OCI-LY1 (cell line): ENCODE results near the gene BCAR3.

ENCODE experiments used
- H2AFZ ChIP-seq: fragments of 200-600 bp; sonication (generic), shearing (Covaris generic); 2 replicates; pipeline ENCODE4 v1.6.0; 2014; ENCODE audit warnings: antibody characterized with exemption, mild to moderate bottlenecking, low read length
- H3F3A ChIP-seq: fragments of 200-600 bp; sonication (generic), shearing (Covaris generic); 2 replicates; pipeline ENCODE4 v1.6.0; 2014; ENCODE audit warnings: mild to moderate bottlenecking, antibody characterized with exemption, low read length, moderate library complexity; ENCODE audit not compliant: insufficient read depth
- H3K27ac ChIP-seq: fragments of 200-600 bp; sonication (generic); 2 replicates; pipeline ENCODE4 v1.5.1; 2014; ENCODE audit warnings: low read length, mixed run types, mild to moderate bottlenecking, low read depth; ENCODE audit not compliant: poor library complexity, severe bottlenecking
- H3K27me3 ChIP-seq: fragments of 200-600 bp; sonication (generic); 2 replicates; pipeline ENCODE4 v1.6.0; 2014; ENCODE audit warnings: antibody characterized with exemption, mild to moderate bottlenecking, low read length, moderate library complexity; ENCODE audit not compliant: insufficient read depth
- H3K36me3 ChIP-seq: fragments of 200-600 bp; sonication (generic); 2 replicates; pipeline ENCODE4 v1.6.1; 2014; ENCODE audit warnings: mild to moderate bottlenecking, antibody characterized with exemption, low read length, moderate library complexity, mixed read lengths; ENCODE audit not compliant: insufficient read depth
- H3K4me1 ChIP-seq: fragments of 200-600 bp; sonication (generic); 2 replicates; pipeline ENCODE4 v1.5.1; 2014; ENCODE audit warnings: mild to moderate bottlenecking, low read length, moderate library complexity; ENCODE audit not compliant: insufficient read depth, severe bottlenecking
- H3K4me2 ChIP-seq: fragments of 200-600 bp; sonication (generic), shearing (Covaris generic); 2 replicates; pipeline ENCODE4 v1.6.1; 2014; ENCODE audit warnings: low read length
- H3K4me3 ChIP-seq: fragments of 200-600 bp; sonication (generic); 2 replicates; pipeline ENCODE4 v1.5.1; 2014; ENCODE audit warnings: low read length, low read depth, mild to moderate bottlenecking, mixed read lengths; ENCODE audit not compliant: poor library complexity, severe bottlenecking
- H3K79me2 ChIP-seq: fragments of 200-600 bp; shearing (Covaris generic); 2 replicates; pipeline ENCODE4 v1.6.1; 2016; ENCODE audit warnings: mixed run types, low read length, mixed read lengths; ENCODE audit not compliant: insufficient read depth
- H3K9ac ChIP-seq: fragments of 200-600 bp; sonication (generic), shearing (Covaris generic); 2 replicates; pipeline ENCODE4 v1.6.1; 2014; ENCODE audit warnings: mild to moderate bottlenecking, low read length, mixed read lengths
- H3K9me2 ChIP-seq: fragments of 200-600 bp; sonication (generic), shearing (Covaris generic); 2 replicates; pipeline ENCODE4 v1.6.1; 2014; ENCODE audit warnings: low read depth, mild to moderate bottlenecking, low read length, mixed read lengths
- H3K9me3 ChIP-seq: fragments of 200-600 bp; shearing (Covaris generic); 2 replicates; pipeline ENCODE4 v1.6.1; 2014; ENCODE audit warnings: low read length, mixed read lengths
- H4K20me1 ChIP-seq: fragments of 200-600 bp; sonication (generic), shearing (Covaris generic); 2 replicates; pipeline ENCODE4 v1.6.0; 2016; ENCODE audit warnings: mild to moderate bottlenecking, low read length; ENCODE audit not compliant: insufficient read depth
- CTCF ChIP-seq: fragments of 200-600 bp; sonication (generic), shearing (Covaris generic); IDR thresholded peaks from 2 replicates; pipeline ENCODE4 v1.5.1; 2017; ENCODE audit warnings: mild to moderate bottlenecking, antibody characterized with exemption, low read length, moderate library complexity, mixed read lengths
- EZH2 ChIP-seq: fragments of 200-600 bp; sonication (generic), shearing (Covaris generic); IDR thresholded peaks from 2 replicates; pipeline ENCODE4 v1.8.0; 2017; ENCODE audit warnings: borderline replicate concordance, mixed run types, mild to moderate bottlenecking, antibody characterized with exemption, low read length, moderate library complexity, mixed read lengths

BCAR3 gene

GRCh38 chr1:93571623-93572310 lies 109.9 kb downstream of the BCAR3 start:
- Histone ChIP-seq H3K9me2 (no peaks in the 10 kb centered on the region), H3K4me2 (no peak overlapping the region), H3K79me2 (no peaks in the 10 kb centered on the region), H3K4me1 (no peaks in the 10 kb centered on the region), H4K20me1 (no peaks in the 10 kb centered on the region), H2AFZ (no peak overlapping the region), H3K9ac (no peak overlapping the region), H3K9me3 (no peaks in the 10 kb centered on the region), H3K27me3 (no peaks in the 10 kb centered on the region), H3F3A (no peaks in the 10 kb centered on the region), H3K36me3 (no peaks in the 10 kb centered on the region), H3K4me3 (no peak overlapping the region), H3K27ac (no peak overlapping the region)
- no peak for TF ChIP-seq CTCF
- no peak for TF ChIP-seq EZH2

- Histone ChIP-seq H3K27me3 (no peaks in the 10 kb centered on the region), H3K9me2 (no peaks in the 10 kb centered on the region), H3K4me2 (no peak overlapping the region), H3K79me2 (no peaks in the 10 kb centered on the region), H3K4me1 (no peaks in the 10 kb centered on the region), H3F3A (no peaks in the 10 kb centered on the region), H2AFZ (no peak overlapping the region), H3K9ac (no peak overlapping the region), H4K20me1 (no peaks in the 10 kb centered on the region), H3K4me3 (no peak overlapping the region), H3K36me3 (no peaks in the 10 kb centered on the region), H3K27ac (no peak overlapping the region), H3K9me3 (no peaks in the 10 kb centered on the region)
- no peak for TF ChIP-seq EZH2
- TF ChIP-seq CTCF: no peak
These were observed 112.1 kb downstream of the BCAR3 start for GRCh38 chr1:93569489-93569888.

- Histone ChIP-seq H3F3A (no peaks in the 10 kb centered on the region), H3K9me2 (no peaks in the 10 kb centered on the region), H3K36me3 (no peaks in the 10 kb centered on the region), H3K27ac (no peak overlapping the region), H3K79me2 (no peaks in the 10 kb centered on the region), H3K9ac (no peak overlapping the region), H3K9me3 (no peaks in the 10 kb centered on the region), H3K4me3 (no peak overlapping the region), H2AFZ (no peak overlapping the region), H3K4me1 (no peaks in the 10 kb centered on the region), H3K4me2 (no peak overlapping the region), H4K20me1 (no peaks in the 10 kb centered on the region), H3K27me3 (no peaks in the 10 kb centered on the region)
- no peak for TF ChIP-seq EZH2
- TF ChIP-seq CTCF: no peak
These were observed 114.2 kb downstream of the BCAR3 start for GRCh38 chr1:93567255-93567918.
